Tibial nerve (tissue), 3 donors: Measurements from ENCODE around the gene SKAP1.

Experiments used
- POLR2A ChIP-seq, 2 donors: fragments of 450-650 bp; IDR thresholded peaks; one replicate each; pipeline ENCODE4 v1.6.1; 2017; ENCODE audit warnings: antibody characterized with exemption in 2 of 2, mild to moderate bottlenecking in 2 of 2, moderate library complexity in 2 of 2
- TF ChIP-seq, protein P1 (sequence below), 5 experiments: fragments of 200-600 bp in 3 of 5; fragments of 450-650 bp in 2 of 5; sonication (generic) in 3 of 5; IDR thresholded peaks; one replicate each; pipeline ENCODE4 v1.5.1; 2016 to 2019; ENCODE audit warnings: antibody characterized with exemption in 5 of 5, mild to moderate bottlenecking in 3 of 5, moderate library complexity in 2 of 5

DNA sequence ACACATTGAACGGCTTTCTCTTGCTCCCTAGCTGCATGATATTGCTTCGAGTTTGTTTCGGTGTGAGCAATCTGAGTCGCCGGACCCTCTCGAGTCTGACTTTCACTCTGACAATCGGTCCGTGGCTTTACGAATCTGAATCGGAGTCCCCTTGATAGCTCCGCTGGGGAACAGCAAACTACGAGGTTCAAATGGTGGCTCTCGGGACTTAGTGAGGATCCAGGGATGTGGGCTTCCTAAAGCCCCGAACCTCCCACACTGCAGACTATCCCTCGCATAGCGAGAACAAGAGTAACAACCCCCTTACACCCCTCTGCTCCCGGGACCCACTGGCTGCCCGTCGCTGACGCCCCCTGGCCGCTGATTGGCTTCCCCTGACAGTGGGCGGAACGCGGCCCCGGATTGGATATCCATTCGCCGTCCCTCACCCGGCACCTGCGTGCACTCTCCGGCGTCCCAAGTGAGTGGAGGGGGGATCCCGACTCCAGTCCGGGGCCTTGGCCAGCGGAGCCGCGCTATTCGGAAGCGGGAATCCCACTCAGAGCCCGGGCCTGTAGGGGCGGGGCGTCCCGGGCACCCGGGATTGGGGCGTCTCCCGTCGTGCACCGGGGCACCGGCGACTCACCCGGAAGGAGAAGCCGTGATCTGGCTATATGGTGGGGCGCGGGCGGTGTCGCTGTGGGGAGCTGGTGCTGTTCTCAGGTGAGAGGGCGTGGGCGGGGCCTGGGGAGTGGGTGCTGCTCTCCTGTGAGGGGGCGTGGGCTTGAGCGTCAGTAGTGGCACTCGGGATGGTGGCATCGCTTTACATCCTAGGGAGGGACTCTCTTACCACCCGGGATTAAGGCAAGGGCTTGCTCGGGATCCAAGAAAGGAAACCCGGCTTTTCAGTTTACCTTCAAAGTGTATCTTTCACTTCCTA, 322.6 kb downstream of the SKAP1 start, which contains the start of gene SNX11:
- TF ChIP-seq, protein P1, sequence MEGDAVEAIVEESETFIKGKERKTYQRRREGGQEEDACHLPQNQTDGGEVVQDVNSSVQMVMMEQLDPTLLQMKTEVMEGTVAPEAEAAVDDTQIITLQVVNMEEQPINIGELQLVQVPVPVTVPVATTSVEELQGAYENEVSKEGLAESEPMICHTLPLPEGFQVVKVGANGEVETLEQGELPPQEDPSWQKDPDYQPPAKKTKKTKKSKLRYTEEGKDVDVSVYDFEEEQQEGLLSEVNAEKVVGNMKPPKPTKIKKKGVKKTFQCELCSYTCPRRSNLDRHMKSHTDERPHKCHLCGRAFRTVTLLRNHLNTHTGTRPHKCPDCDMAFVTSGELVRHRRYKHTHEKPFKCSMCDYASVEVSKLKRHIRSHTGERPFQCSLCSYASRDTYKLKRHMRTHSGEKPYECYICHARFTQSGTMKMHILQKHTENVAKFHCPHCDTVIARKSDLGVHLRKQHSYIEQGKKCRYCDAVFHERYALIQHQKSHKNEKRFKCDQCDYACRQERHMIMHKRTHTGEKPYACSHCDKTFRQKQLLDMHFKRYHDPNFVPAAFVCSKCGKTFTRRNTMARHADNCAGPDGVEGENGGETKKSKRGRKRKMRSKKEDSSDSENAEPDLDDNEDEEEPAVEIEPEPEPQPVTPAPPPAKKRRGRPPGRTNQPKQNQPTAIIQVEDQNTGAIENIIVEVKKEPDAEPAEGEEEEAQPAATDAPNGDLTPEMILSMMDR (IDR thresholded peaks at IDR 0.05), result peak in 1 of 5 experiments; percentile 30
- peak in 1 of 2 donors; percentile 35 for TF ChIP-seq POLR2A (IDR thresholded peaks at IDR 0.05)
